Activated naive CD8-positive, alpha-beta T cell treated with anti-CD3 and anti-CD28 coated beads for 36 hours (primary cell): ENCODE data around the gene SH2D3C. TPM values are rescaled to one million over a fixed set of nuclear protein-coding genes. Genes with fewer than 3 reads are reported as not detected.
A peak's percentile ranks its signal among the peaks of the same experiment; 100 is the strongest.

ENCODE experiments used
- DNase-seq: peaks from one replicate; pipeline ENCODE4 v3.0.0; 2021
- H3K27ac Mint-ChIP-seq: one replicate; pipeline ENCODE4 v1.8.0; 2022; ENCODE audit warnings: mild to moderate bottlenecking, moderate library complexity, mixed read lengths
- H3K27me3 Mint-ChIP-seq: one replicate; pipeline ENCODE4 v1.8.0; 2022; ENCODE audit warnings: mild to moderate bottlenecking, mixed read lengths
- H3K36me3 Mint-ChIP-seq: one replicate; pipeline ENCODE4 v1.8.0; 2021; ENCODE audit warnings: mild to moderate bottlenecking, mixed read lengths
- H3K4me1 Mint-ChIP-seq: one replicate; pipeline ENCODE4 v1.8.0; 2021; ENCODE audit warnings: mixed read lengths
- H3K4me3 Mint-ChIP-seq: one replicate; pipeline ENCODE4 v1.8.0; 2022; ENCODE audit warnings: mild to moderate bottlenecking, moderate library complexity, mixed read lengths
- H3K9me3 Mint-ChIP-seq: one replicate; pipeline ENCODE4 v1.8.0; 2022; ENCODE audit warnings: mixed read lengths
- total RNA-seq, 2 experiments: library from RNA; stranded (reverse); gene quantifications; one replicate each; pipeline ENCODE4 v1.2.3, GENCODE V29; 2021

SH2D3C gene
- total RNA-seq, 2 experiments from 2014 or later: 20.4 to 21.5 TPM

DNA sequence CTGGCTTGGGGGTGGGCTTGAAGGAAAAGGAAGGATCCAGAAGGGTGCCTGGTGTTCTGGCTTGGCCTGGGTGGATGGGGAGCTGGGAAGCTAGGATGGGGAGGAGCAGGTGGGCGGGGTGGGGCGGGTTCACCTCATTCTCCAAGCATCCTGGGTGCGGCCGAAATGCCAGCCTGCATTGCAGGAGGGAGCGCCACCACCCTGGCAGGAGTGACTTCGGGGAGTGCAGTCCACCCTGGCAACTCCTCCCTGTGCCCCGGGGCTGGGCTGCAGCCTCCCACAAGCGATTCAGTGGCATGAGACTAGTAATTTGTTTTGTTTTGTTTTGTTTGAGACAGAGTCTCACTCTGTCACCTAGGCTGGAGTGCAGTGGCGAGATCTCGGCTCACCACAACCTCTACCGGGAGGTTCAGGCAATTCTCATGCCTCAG lies 57.1 kb downstream of the SH2D3C start:
- Mint-ChIP-seq H3K4me3 (no peak overlapping the region), H3K27ac (no peak overlapping the region)

DNA sequence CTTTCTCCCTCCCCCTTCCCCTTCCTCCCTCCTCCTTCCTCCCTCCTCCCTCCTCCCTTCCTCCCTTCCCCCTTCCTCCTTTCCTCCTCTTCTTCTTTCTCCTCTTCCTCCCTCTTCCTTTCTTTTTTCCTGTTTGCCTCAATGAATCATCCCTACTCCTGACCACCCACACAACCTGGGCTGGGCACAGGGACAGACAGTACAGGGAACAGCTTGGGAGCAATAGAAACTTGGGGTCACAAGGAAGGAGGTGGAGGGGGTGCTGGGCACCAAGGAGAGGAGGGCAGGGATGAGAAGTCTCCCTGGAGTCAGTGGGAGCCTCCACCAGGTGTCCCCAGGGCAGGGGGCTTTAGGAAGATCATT lies 57.6 kb downstream of the SH2D3C start:
- H3K4me3 Mint-ChIP-seq: no peak overlapping the region
- peak overlapping the region; percentile 36 for H3K27ac Mint-ChIP-seq
- no peaks in the 10 kb centered on the region for H3K27me3 Mint-ChIP-seq
- H3K9me3 Mint-ChIP-seq: no peaks in the 10 kb centered on the region
- peaks cover 21% of the 10 kb centered on the region for H3K4me1 Mint-ChIP-seq
- no peaks in the 10 kb centered on the region for H3K36me3 Mint-ChIP-seq
- DNase-seq: no peak

More for the DNA sequence above, 57.1 kb downstream of the SH2D3C start:
- H3K4me1 Mint-ChIP-seq: peaks cover 15% of the 10 kb centered on the region
- no peak for DNase-seq
- no peaks in the 10 kb centered on the region for H3K9me3 Mint-ChIP-seq
- H3K36me3 Mint-ChIP-seq: no peaks in the 10 kb centered on the region
- H3K27me3 Mint-ChIP-seq: no peaks in the 10 kb centered on the region

- no peaks in the 10 kb centered on the region for H3K9me3 Mint-ChIP-seq
- H3K4me3 Mint-ChIP-seq: peak overlapping the region; percentile 57
- peak overlapping the region; percentile 89 for H3K27ac Mint-ChIP-seq
- no peaks in the 10 kb centered on the region for H3K27me3 Mint-ChIP-seq
- no peaks in the 10 kb centered on the region for H3K36me3 Mint-ChIP-seq
- no peak for DNase-seq
- H3K4me1 Mint-ChIP-seq: peaks cover 21% of the 10 kb centered on the region
These were observed 58.2 kb downstream of the SH2D3C start for GRCh38 chr9:127720031-127720864.

- no peak overlapping the region for H3K27ac Mint-ChIP-seq
- no peak overlapping the region for H3K4me3 Mint-ChIP-seq
- no peaks in the 10 kb centered on the region for H3K9me3 Mint-ChIP-seq
- no peaks in the 10 kb centered on the region for H3K27me3 Mint-ChIP-seq
- peaks cover 24% of the 10 kb centered on the region for H3K4me1 Mint-ChIP-seq
- DNase-seq: no peak
- no peaks in the 10 kb centered on the region for H3K36me3 Mint-ChIP-seq
These were observed 60.7 kb downstream of the SH2D3C start for GRCh38 chr9:127717766-127718165.

- no peaks in the 10 kb centered on the region for H3K9me3 Mint-ChIP-seq
- no peaks in the 10 kb centered on the region for H3K27me3 Mint-ChIP-seq
- no peak for DNase-seq
- H3K4me3 Mint-ChIP-seq: peak overlapping the region; percentile 97
- H3K4me1 Mint-ChIP-seq: peaks cover 26% of the 10 kb centered on the region
- peak overlapping the region; percentile 92 for H3K27ac Mint-ChIP-seq
- H3K36me3 Mint-ChIP-seq: no peaks in the 10 kb centered on the region
These were observed 62.1 kb downstream of the SH2D3C start for GRCh38 chr9:127716412-127716811.

DNA sequence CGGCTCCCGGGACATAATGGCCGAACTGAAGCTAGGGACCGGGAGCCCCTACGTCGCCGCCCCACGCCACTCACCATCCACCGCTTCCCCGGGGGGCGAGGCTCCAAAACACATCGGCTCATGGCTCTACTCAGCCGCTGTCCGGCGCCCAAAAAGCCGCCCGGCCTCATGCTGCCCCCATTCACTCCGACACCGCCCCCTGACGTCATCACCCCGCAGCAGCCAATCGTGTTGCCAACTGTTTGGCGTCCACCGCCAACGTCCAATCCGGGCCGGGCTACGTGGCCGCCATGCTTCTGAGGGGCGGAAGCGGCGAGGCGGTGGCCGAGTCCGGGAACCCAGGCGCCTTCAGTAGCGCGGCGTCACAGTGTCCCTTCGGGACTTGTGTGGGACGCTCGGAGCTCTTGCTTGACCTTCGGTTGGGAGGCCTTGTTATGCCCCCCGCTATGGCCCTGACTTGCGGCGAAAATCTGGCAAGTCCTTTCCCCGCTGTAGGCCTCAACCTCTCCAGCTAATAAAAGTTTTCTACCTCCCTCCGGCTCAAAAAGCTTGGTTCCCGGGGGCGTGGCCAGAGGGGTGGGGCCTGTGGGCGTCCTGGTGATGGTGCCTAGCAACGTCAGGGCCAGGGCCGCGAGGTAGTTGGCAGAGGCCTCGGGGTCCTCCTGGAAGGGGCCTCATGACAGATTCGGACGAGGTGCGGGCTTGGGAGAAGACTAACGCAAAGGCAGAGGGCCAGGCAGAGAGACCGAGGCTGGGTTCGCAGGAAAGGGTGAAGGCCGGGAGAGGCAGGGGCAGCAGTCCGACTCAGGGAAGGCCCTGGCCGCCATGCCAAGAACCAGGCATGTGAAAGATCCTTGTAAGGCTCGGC lies 62.8 kb downstream of the SH2D3C start, which contains the start of the genes PTRH1 and TTC16:
Gene PTRH1, minus strand, starts transcription at position 194 of the 868 bp plus-strand sequence. Its CDS starts 24 bp downstream, at position 170.
Gene TTC16, plus strand, starts transcription at position 610 of the 868 bp plus-strand sequence. Its CDS starts 67 bp downstream, at position 677.
- H3K4me1 Mint-ChIP-seq: peaks cover 27% of the 10 kb centered on the region
- H3K27me3 Mint-ChIP-seq: no peaks in the 10 kb centered on the region
- H3K27ac Mint-ChIP-seq: peak within 1 kb of the TSS; percentile 92
- H3K4me3 Mint-ChIP-seq: peak within 1 kb of the TSS; percentile 97
- DNase-seq: peak; percentile 99
- no peaks in the 10 kb centered on the region for H3K36me3 Mint-ChIP-seq
- no peaks in the 10 kb centered on the region for H3K9me3 Mint-ChIP-seq

- Mint-ChIP-seq H3K27me3 (no peaks in the 10 kb centered on the region), H3K4me3 (peak overlapping the region; percentile 97), H3K36me3 (no peaks in the 10 kb centered on the region), H3K4me1 (peaks cover 30% of the 10 kb centered on the region), H3K27ac (peak overlapping the region; percentile 92), H3K9me3 (no peaks in the 10 kb centered on the region)
- peak; percentile 19 for DNase-seq
These were observed 63.5 kb downstream of the SH2D3C start for GRCh38 chr9:127714951-127715469.

GRCh38 chr9:127714020-127714750 lies 64.3 kb downstream of the SH2D3C start:
- Mint-ChIP-seq H3K27me3 (no peaks in the 10 kb centered on the region), H3K9me3 (no peaks in the 10 kb centered on the region), H3K36me3 (peaks cover under 1% of the 10 kb centered on the region), H3K4me1 (peaks cover 23% of the 10 kb centered on the region), H3K4me3 (peak overlapping the region; percentile 79), H3K27ac (no peak overlapping the region)
- DNase-seq: no peak

DNA sequence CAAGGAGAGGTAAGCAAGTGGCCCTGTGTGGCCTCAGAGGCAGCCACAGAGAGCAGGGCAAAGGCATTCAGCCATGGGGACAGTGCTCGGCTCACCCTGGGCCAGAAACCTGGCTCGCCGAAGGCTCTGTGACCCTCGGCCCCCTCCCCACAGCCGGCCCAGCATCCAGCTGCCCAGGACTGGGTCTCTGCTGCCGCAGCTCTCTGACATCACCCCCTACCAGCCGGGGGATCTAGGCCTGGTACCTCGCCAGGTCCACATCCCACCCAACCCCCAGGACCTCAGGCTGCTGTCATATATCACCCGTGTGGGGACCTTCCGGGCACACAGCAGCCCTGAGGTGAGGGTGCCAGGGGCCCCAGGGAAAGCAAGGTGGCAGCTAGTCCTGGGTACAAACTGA lies 65.6 kb downstream of the SH2D3C start:
- H3K4me1 Mint-ChIP-seq: peaks cover 23% of the 10 kb centered on the region
- no peaks in the 10 kb centered on the region for H3K27me3 Mint-ChIP-seq
- no peak for DNase-seq
- no peaks in the 10 kb centered on the region for H3K9me3 Mint-ChIP-seq
- no peak overlapping the region for H3K4me3 Mint-ChIP-seq
- no peak overlapping the region for H3K27ac Mint-ChIP-seq
- peaks cover 6% of the 10 kb centered on the region for H3K36me3 Mint-ChIP-seq

DNA sequence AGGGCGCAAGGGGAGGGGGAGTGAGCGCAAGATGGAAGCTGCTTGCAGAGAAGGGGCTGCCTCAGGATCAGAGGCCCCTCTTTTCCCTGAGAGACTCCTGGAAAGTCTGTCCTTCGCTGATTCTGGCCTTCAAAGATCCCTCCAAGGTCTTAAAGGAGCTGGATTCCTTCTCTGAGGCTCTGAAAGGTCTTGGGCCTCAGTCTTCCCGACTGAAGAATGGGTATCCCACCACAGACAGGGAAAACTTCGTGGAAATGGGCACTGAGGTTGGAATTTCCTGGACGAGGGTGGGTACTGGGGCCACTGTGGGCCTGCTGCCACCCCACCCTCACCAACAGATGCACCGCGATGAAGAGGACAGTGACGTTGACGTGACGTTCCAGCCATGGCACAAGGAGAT lies 66.1 kb downstream of the SH2D3C start:
- Mint-ChIP-seq H3K27ac (no peak overlapping the region), H3K4me1 (peaks cover 27% of the 10 kb centered on the region), H3K4me3 (no peak overlapping the region), H3K36me3 (peaks cover 6% of the 10 kb centered on the region), H3K27me3 (no peaks in the 10 kb centered on the region), H3K9me3 (no peaks in the 10 kb centered on the region)
- no peak for DNase-seq

GRCh38 chr9:127711831-127712274 lies 66.6 kb downstream of the SH2D3C start:
- Mint-ChIP-seq H3K36me3 (peaks cover 6% of the 10 kb centered on the region), H3K4me3 (no peak overlapping the region), H3K4me1 (peaks cover 29% of the 10 kb centered on the region), H3K9me3 (no peaks in the 10 kb centered on the region), H3K27ac (no peak overlapping the region), H3K27me3 (no peaks in the 10 kb centered on the region)
- no peak for DNase-seq

- Mint-ChIP-seq H3K9me3 (no peaks in the 10 kb centered on the region), H3K27ac (peak overlapping the region; percentile 60), H3K36me3 (peaks cover 6% of the 10 kb centered on the region), H3K27me3 (no peaks in the 10 kb centered on the region), H3K4me1 (peaks cover 27% of the 10 kb centered on the region), H3K4me3 (no peak overlapping the region)
- DNase-seq: no peak
These were observed 67.2 kb downstream of the SH2D3C start for GRCh38 chr9:127711226-127711701.

DNA sequence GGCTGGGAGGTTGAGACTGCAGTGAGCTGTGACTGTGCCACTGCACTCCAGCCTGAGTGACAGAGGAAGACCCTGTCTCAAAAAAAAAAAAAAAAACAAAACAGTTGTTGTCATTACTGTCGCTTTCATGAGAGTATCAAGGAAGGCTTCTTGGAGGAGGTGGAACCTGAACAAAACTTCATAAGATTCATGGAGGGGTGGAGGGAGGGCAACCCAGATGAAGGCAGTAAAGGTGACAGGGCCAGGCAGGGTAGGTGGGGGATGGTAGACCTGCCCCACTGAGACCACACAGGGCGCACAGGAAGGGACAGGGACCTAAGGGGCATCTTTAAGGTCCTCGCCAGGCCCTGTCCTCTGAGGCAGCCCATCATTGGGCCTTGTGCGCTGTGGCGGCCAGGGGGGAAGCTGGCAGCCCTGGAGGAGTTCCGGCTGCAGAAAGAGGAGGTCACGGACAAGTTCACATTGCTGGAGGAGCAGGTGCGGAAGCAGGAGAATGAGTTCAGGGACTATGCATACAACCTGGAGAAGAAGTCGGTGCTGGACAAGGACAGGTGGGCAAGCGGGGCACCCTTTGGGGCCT lies 68.2 kb downstream of the SH2D3C start:
- H3K27me3 Mint-ChIP-seq: no peaks in the 10 kb centered on the region
- peaks cover 6% of the 10 kb centered on the region for H3K36me3 Mint-ChIP-seq
- DNase-seq: no peak
- H3K4me3 Mint-ChIP-seq: no peak overlapping the region
- no peaks in the 10 kb centered on the region for H3K9me3 Mint-ChIP-seq
- peaks cover 23% of the 10 kb centered on the region for H3K4me1 Mint-ChIP-seq
- peak overlapping the region; percentile 19 for H3K27ac Mint-ChIP-seq
